CD4-positive, alpha-beta T cell treated with Interleukin-4 for 4 hours (primary cell): ENCODE results near the gene POLR3GL.

Experiments used
- DNase-seq: peaks from one replicate; pipeline ENCODE4 v3.0.0-alpha.2; 2020

The POLR3GL gene

GRCh38 chr1:145977486-145978470, 13.3 kb downstream of the POLR3GL start:
- peak; percentile 87 for DNase-seq

GRCh38 chr1:145978471-145978853, 14.0 kb downstream of the POLR3GL start:
- DNase-seq: no peak

- DNase-seq: peak; percentile 94
Observed at GRCh38 chr1:145978854-145979745, 14.6 kb downstream of the POLR3GL start.

GRCh38 chr1:145979746-145980456, 15.4 kb downstream of the POLR3GL start:
- DNase-seq: peak; percentile 66

- no peak for DNase-seq
Observed at GRCh38 chr1:145980457-145980994, 16.0 kb downstream of the POLR3GL start.

- DNase-seq: no peak
Observed at GRCh38 chr1:145982010-145982723, 17.7 kb downstream of the POLR3GL start.

GRCh38 chr1:145983206-145983675, 18.8 kb downstream of the POLR3GL start:
- no peak for DNase-seq

GRCh38 chr1:145983960-145984830, 19.7 kb downstream of the POLR3GL start:
- DNase-seq: peak; percentile 64

- no peak for DNase-seq
Observed at GRCh38 chr1:145985129-145985501, 20.6 kb downstream of the POLR3GL start.

- no peak for DNase-seq
Observed at GRCh38 chr1:145985502-145986439, 21.3 kb downstream of the POLR3GL start.

- no peak for DNase-seq
Observed at GRCh38 chr1:145986551-145986950, 22.1 kb downstream of the POLR3GL start.

- DNase-seq: no peak
Observed at GRCh38 chr1:145987926-145988325, 23.4 kb downstream of the POLR3GL start.

- DNase-seq: no peak
Observed at GRCh38 chr1:145988773-145989172, 24.3 kb downstream of the POLR3GL start.

- no peak for DNase-seq
Observed at GRCh38 chr1:145990249-145990855, 25.9 kb downstream of the POLR3GL start.

- DNase-seq: no peak
Observed at GRCh38 chr1:145991735-145992412, 27.4 kb downstream of the POLR3GL start.

- DNase-seq: no peak
Observed at GRCh38 chr1:145992502-145992936, 28.0 kb downstream of the POLR3GL start.

GRCh38 chr1:145992958-145993617, 28.6 kb downstream of the POLR3GL start:
- DNase-seq: no peak
